Fibroblast of upper back skin (primary cell): Measurements from ENCODE around the gene MCC.

Experiments used
- DNase-seq: peaks from one replicate; pipeline ENCODE4 v3.0.0-alpha.2; 2013

Gene MCC

GRCh38 chr5:113302120-113302519 is 186.1 kb downstream of the MCC start:
- DNase-seq = no peak

- DNase-seq = no peak
Measured at GRCh38 chr5:113299591-113299990, 188.7 kb downstream of the MCC start.

DNA sequence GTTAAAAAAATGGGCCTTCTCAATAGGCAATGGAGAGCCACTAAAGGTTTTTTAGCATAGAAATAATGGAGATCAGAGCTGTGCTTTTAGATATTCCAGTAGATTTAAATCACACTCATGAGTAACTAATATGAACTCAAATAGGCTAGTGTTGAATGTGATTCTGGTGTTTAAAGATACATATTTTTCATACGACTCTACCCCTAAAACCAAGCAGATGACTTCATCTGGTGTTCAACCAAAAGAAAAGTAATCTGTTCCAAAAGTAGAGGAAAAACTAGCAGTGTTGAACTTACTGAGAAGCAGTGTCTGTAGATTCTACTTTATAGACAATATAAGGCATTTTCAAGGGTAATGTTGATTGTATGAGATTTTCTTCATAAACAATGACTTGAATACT is 191.6 kb downstream of the MCC start:
- DNase-seq = peak; percentile 38

- no peak for DNase-seq
Measured at GRCh38 chr5:113295111-113295539, 193.1 kb downstream of the MCC start.

GRCh38 chr5:113294311-113295110 is 193.7 kb downstream of the MCC start:
- peak; percentile 93 for DNase-seq

DNA sequence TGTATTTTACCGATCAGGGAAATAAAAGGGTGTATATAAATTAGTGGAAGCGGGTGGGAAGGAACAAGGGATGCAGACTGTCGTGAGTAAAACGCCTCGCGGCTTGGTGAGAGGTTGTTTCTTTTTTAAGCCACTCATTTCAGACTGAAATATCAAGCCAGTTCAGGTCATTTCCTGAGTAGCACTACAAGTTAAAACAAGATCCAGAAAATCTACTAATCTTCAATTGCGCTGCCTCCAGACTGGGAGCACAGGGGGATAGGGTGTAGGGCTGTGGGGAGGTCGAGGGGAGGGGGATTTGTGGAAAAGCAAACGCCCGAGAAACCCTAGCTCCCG is 194.3 kb downstream of the MCC start:
- no peak for DNase-seq

DNA sequence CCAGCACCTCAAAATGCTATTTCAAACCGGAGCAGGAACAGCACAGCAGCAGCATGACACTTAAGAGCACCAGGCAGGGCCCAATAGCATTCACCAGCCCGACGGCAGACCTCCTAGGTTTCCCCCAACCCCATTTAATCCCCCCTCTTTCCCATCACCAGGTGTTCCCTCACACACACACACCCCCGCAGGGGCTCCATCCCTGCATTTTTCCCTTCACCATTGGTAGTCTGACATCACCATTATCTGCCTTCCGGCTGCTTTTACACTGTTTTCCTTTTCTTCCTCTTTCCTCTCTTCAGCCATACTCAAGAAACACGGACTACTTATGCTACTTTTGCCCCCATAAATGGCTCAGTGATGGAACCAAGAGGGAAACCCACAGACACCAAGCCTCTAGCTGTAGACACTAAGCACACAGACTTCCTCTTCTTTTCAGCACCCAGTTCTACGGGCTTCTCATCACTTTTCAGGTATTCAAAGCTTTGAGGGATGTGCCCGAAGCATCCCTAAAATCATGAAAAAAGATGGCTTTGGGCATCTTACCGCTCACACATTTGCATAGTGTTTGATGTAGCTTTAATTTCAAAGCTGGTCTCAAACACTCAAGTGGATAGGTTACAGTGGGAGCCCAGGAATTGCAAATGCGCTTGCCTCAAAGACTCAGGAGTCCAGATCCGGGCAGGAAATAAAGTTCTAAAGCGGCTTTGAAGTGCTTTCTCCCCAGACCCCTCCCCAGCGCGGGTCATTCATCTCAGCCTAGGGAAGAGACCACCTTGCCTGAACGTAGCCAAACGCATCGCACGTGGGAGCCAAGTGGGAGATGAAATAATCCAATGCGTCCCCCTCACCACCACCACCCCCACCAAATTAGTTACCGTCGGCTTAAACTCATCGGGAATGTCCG is 194.9 kb downstream of the MCC start:
- DNase-seq = no peak

- no peak for DNase-seq
Measured at GRCh38 chr5:113292462-113292861, 195.8 kb downstream of the MCC start.

DNA sequence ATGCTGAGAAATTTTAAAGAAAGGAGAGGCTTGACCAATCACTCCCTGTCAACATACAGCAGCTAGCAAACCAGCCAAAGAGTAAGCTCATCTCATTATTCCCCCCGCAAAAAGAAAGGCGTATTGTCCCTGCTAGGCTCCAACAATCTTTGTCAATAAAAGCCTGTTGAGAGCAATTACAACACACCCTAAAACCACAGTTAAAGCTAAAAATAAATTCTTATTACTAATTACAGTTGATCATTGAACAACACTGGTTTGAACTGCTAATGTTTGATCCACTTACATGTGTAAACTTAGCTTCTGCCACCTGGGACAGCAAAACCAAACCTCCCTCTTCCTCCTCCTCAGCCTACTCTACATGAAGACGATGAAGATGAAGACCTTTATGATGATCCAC is 204.7 kb downstream of the MCC start:
- no peak for DNase-seq

- DNase-seq = no peak
Measured at GRCh38 chr5:113282472-113282871, 205.8 kb downstream of the MCC start.

DNA sequence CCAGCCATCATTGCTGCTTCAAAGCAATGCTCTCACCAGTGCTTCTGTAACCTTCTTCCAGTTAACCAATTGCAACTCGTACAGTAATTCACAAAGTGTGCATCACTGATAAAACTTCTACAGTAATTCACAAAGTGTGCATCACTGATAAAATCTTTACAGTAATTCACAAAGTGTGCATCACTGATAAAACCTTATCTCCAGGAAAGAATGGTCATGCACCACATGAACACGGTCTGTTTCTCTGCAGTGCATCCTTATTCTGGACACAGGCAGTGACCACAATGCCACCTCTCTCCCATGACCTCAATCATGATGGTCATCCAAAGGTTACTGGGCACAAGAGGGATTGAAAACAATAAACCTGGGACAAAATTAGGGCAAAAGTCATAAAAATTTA is 207.1 kb downstream of the MCC start:
- no peak for DNase-seq

GRCh38 chr5:113280541-113280940 is 207.7 kb downstream of the MCC start:
- no peak for DNase-seq

- DNase-seq = peak; percentile 38
Measured at GRCh38 chr5:113278976-113279375, 209.3 kb downstream of the MCC start.

GRCh38 chr5:113276493-113276892 is 211.8 kb downstream of the MCC start:
- DNase-seq = no peak

- DNase-seq = peak; percentile 74
Measured at GRCh38 chr5:113276001-113276400, 212.3 kb downstream of the MCC start.

DNA sequence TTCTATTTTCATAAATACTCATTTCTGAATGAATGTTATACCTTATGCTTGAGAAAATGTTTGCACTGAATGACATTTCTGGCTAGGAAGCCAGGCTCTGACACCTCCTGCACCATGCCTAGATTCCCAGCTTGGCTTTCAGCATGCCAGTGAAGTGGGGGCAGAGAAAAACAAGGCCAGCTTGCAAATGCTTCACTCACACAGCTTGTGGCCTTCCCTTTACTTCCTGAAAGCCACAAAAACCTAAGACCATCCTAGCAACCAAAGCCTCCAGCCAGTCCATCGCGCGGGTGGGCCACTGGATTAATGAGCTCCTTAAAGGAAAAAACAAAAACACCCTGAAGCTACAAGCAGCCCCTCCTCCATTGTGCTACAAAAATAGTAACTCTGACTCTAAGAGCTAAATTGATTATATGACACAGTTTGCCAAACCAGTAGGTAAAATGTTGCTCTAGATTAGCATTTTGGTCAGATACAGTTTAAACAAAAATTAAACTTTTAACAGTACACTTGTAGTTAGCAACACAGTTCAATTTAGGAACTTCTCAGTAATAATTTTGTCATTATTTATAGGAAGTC is 213.3 kb downstream of the MCC start:
- no peak for DNase-seq

- DNase-seq = no peak
Measured at GRCh38 chr5:113273948-113274347, 214.3 kb downstream of the MCC start.

GRCh38 chr5:113271745-113272454 is 216.4 kb downstream of the MCC start:
- no peak for DNase-seq

- no peak for DNase-seq
Measured at GRCh38 chr5:113271015-113271414, 217.2 kb downstream of the MCC start.

DNA sequence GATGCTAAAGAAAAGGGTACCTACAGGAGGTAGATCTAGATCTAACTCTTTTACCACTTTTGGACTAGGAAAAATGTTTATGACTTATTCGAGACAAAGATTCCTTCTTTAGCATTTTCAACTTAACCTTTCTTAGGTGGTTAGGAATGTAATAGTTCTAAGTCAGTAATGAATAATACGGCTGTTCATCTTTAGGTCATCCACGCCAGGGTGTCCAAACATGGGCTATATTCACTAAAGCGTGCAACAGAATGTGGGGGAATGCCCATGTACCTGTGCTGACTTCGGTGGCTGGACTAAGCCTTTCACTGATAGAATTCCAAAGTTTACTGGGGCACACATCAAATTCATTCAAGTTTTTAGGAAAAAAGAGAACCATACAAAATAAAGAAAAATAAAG is 218.2 kb downstream of the MCC start:
- DNase-seq = no peak

GRCh38 chr5:113269023-113269997 is 218.9 kb downstream of the MCC start:
- no peak for DNase-seq

DNA sequence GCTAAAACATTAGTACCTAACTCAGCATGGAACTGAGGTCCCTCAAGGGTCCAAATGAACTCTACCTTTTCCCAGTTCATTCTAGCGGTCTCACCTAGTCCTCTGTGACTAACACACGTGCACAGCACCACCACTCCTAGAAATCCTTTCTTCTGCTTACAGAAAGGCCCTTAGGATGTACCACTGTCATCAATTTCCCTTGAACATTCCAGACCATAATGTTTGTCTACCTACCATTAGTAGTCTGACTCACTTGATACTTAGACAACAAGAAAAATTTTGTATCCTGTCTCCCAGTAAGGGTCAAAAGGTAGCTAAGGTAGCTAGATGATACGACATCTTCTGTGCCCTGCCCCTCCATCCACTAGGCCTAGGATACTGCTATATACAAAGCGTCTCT is 220.0 kb downstream of the MCC start:
- no peak for DNase-seq
